GM19328 (cell line): ENCODE results near the gene HIF1A.

Source experiments
- ATAC-seq: cut with Tn5 transposase; IDR thresholded peaks from one replicate; pipeline ENCODE4 v1.9.1; 2021; ENCODE audit warnings: mild to moderate bottlenecking, moderate library complexity; ENCODE audit not compliant: unreplicated experiment

The HIF1A gene

GRCh38 chr14:61769893-61770292, 74.6 kb downstream of the HIF1A start:
- no peak for ATAC-seq

GRCh38 chr14:61774861-61775260, 79.5 kb downstream of the HIF1A start:
- no peak for ATAC-seq

GRCh38 chr14:61780125-61780524, 84.8 kb downstream of the HIF1A start:
- peak; percentile 72 for ATAC-seq

GRCh38 chr14:61797309-61797708, 102.0 kb downstream of the HIF1A start:
- no peak for ATAC-seq
